ENCODE results near the gene SLF2.
"Not testable (repeated sequence)": the region's sequence is repeated elsewhere in the genome, so short reads cannot be mapped to it uniquely, and the experiment has no call there.

Gene SLF2

GRCh38 chr10:100970076-100970913, 57.5 kb downstream of the SLF2 start:
- peak in 22 of 42 donors; percentile 21 to 67 (median 42) for DNase-seq
- intact Hi-C loops (cut with DNase I) = no loop called here

DNA sequence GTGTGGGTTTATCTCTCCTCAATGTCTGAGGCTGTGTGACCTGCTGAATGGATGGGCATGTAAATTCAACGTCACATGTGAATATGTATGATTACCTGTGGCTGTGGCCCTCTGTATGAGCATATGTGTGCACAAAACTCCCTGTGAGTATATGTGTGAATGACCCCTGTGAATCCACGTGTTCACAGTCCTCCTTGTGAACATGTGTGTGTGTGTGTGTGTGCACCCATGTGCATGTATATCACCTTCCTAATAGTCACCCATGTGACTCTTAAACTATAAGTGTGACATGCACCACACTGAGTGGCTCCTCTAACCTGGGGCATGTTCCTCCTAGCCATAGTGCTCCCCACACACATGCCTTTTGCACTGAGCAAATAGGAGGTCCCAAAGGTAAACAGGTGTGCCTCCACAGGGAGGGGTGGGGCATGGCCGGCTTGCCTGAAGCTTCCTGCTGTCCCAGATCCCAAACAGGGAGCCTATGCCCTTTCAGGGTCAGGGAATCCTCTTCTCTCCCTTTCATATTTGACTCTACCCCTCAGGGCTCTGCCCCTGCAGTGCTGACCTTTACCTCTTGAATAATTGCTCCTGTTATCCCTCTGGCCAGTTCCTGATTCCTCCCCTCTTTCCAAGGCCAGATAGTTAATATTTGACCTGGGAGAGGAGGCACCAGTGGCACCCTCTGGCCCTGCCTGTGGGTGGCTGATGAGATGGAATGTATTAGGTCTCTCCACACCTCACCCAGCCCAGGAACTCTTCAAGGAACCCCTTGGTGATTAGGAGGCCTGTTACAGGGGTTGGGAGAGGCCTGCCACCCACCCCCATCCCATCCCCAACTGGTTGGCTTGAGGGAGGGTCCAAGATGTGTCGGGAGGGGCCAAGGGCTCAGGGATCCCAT, 58.4 kb downstream of the SLF2 start:
- intact Hi-C loops (cut with DNase I) = no loop called here
- DNase-seq = peak in 1 of 42 donors; percentile 5

DNA sequence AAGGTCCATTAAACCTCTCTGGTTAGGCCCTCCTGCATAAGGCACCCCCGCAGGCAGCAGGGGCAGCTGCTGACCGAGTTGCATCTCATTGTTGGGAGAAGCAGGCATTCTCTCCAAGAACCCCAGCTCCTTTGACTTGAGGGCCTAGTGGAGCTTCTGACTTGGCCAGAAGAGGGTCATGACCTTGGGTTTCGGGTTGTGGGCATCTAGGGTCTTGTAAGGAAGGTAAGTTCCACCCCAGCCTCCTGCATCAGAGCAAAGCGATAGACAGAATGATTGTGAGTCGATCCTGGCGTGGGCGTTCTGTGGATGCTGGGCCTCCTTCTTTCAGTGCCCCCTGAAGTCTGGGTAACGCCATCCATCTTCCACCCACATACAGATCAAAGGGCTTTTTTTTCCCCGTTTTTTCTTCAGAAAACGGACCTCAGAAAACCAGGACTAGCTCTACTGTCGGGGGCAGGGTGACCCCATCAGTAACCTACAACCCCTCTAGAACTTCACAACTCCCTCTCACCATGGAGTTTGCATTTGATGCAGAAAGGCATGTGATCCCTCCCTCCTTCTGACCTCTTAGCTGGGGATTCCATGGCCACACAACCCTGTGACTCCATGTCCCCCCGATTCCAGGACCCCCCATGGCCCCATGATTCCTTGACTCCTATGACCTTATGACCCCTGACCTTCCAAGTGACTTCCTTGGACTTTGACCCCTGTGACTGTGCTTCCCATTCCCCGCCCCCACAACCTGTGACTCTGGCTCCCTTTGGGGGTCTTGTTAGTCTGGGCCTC, 59.5 kb downstream of the SLF2 start:
- intact Hi-C loops (cut with DNase I) = no loop called here
- peak in 1 of 42 donors; percentile 7 for DNase-seq

- DNase-seq = peak in 3 of 42 donors; percentile 6 to 27 (median 8)
- intact Hi-C loops (cut with DNase I) = no loop called here
Observed at GRCh38 chr10:100972904-100973535, 60.3 kb downstream of the SLF2 start.

DNA sequence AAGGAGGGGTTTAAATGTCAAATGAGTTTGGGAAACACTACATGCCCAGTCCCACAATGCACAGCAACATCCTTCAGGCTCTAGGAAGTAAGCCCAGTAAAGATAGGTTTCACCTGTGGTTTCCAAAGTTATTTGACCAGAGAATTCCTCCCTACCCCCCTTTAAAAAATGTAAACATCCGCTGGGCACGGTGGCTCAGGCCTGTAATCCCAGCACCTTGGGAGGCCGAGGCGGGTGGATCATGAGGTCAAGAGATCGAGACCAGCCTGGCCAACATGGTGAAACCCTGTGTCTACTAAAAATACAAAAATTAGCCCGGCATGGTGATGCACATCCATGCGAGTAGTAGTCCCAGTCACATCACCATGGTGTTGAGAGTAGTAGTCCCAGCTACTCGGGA, 62.6 kb downstream of the SLF2 start:
- intact Hi-C loops (cut with DNase I) = not testable (repeated sequence)
- peak in 1 of 42 donors; percentile 3 for DNase-seq

GRCh38 chr10:100976906-100977305, 64.1 kb downstream of the SLF2 start:
- intact Hi-C loops (cut with DNase I) = no loop called here
- peak in 3 of 42 donors; percentile 0 to 9 (median 5) for DNase-seq

GRCh38 chr10:100977436-100977835, 64.7 kb downstream of the SLF2 start:
- intact Hi-C loops (cut with DNase I) = no loop called here

DNA sequence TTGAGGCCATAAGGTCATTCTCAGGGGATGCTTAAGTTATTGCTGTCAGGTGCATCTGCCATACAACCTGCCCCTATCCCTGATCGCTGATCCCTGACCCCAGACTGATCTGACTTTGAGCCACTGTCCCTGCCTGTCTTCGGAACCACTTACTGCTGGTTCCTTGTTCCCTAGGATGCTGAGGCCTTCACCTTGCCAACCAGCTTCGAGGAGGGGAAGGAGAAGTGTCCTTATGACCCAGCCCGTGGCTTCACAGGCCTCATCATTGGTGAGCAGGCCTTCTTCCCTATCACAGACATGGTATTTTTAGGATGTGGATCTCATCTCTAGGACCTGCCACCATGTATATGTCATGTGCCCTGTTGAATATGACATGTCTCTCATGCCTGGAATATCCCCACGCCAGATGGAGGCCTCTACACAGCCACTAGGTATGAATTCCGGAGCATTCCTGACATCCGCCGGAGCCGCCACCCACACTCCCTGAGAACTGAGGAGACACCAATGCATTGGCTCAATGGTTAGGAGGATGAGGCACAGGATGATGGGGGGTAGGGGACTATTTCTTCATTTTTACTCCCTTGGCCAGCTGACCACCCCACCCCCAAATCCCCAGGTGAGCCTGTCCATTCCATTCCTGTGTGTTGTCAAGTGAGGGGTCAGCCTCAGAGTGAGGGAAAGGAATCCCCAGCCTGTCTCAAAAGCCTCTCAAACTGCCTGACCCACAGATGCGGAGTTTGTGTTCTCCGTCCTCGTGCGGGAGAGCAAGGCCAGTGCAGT, 65.5 kb downstream of the SLF2 start:
- peak in 7 of 42 donors; percentile 6 to 22 (median 10) for DNase-seq
- intact Hi-C loops (cut with DNase I) = no loop called here

More at GRCh38 chr10:100977436-100977835, 64.7 kb downstream of the SLF2 start:
- peak in 7 of 42 donors; percentile 3 to 23 (median 6) for DNase-seq

DNA sequence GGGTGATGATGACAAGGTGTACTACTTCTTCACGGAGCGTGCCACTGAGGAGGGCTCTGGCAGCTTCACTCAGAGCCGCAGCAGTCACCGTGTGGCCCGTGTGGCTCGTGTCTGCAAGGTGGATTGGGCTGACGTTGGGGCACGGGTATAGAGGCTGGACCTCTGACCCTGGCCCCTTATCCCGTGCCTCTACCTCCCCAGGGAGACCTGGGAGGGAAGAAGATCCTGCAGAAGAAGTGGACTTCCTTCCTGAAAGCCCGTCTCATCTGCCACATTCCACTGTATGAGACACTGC, 66.1 kb downstream of the SLF2 start:
- peak in 7 of 42 donors; percentile 2 to 26 (median 6) for DNase-seq
- intact Hi-C loops (cut with DNase I) = no loop called here

DNA sequence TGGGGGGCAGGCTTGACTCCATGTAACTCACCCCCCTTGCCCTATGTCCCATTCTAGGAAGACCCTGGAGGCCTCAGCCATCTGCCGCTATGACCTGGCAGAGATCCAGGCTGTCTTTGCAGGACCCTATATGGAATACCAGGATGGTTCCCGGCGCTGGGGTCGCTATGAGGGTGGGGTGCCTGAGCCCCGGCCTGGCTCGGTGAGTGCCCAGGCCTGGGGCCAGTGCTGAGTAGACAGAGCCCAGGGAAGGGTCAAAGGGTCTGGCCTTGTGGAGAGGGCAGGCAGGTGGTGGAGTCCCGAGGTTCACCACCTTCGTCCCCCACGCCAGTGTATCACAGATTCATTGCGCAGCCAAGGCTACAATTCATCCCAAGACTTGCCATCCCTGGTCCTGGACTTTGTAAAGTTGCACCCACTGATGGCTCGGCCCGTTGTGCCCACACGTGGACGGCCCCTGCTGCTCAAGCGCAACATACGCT, 67.1 kb downstream of the SLF2 start:
- intact Hi-C loops (cut with DNase I) = no loop called here
- DNase-seq = peak in 8 of 42 donors; percentile 1 to 26 (median 18)

- intact Hi-C loops (cut with DNase I) = no loop called here
- DNase-seq = peak in 3 of 42 donors; percentile 3 to 4 (median 4)
Observed at GRCh38 chr10:100980311-100980710, 67.5 kb downstream of the SLF2 start.

DNA sequence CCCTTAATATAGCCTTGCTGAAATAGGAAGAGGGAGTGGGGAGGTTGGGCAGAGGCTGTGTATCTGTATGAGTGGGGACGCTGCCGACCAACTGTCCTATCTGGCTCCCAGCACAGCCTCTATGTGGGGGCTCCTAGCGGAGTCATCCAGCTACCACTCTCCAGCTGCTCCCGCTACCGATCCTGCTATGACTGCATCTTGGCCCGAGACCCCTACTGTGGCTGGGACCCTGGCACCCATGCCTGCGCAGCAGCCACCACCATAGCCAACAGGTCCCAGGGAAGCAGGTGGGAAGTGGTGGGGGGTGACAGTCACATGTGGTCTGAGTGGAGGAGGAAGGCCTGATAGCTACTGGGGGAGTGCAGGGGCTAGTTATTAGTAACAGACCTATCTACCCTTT, 67.9 kb downstream of the SLF2 start:
- peak in 8 of 42 donors; percentile 2 to 25 (median 6) for DNase-seq
- intact Hi-C loops (cut with DNase I) = no loop called here

GRCh38 chr10:100981178-100981772, 68.5 kb downstream of the SLF2 start:
- no peak for DNase-seq
- intact Hi-C loops (cut with DNase I) = no loop called here

DNA sequence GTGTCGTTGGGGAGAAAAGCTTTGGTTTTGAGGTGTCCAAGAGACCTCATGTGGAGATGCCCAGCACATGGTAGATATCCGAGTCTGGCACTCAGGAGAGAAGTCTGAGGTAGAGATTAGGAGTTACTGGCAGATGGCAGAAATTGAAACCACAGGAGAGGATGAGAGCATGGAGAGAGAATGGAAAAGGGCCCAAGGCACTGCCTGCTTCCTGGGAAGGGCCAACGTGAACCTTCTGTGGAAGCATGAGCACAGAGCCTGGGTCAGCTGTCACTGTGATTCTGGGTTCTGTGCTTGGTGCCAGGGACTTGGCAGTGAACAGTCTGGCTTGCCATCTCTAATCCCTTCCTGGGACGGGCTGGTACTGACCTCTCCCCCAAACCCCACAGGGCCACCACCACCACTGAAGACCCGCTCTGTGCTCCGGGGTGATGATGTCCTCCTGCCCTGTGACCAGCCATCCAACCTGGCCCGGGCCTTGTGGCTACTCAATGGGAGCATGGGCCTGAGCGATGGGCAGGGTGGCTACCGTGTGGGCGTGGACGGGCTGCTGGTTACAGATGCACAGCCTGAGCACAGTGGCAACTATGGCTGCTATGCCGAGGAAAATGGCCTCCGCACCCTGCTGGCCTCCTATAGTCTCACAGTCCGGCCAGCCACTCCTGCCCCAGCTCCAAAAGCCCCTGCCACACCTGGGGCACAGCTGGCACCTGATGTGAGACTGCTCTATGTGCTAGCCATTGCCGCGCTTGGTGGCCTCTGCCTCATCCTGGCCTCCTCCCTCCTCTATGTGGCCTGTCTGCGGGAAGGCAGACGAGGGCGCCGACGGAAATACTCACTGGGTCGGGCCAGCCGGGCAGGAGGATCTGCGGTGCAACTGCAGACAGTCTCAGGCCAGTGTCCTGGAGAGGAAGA, 70.4 kb downstream of the SLF2 start:
- intact Hi-C loops (cut with DNase I) = no loop called here
- peak in 9 of 42 donors; percentile 7 to 40 (median 15) for DNase-seq

DNA sequence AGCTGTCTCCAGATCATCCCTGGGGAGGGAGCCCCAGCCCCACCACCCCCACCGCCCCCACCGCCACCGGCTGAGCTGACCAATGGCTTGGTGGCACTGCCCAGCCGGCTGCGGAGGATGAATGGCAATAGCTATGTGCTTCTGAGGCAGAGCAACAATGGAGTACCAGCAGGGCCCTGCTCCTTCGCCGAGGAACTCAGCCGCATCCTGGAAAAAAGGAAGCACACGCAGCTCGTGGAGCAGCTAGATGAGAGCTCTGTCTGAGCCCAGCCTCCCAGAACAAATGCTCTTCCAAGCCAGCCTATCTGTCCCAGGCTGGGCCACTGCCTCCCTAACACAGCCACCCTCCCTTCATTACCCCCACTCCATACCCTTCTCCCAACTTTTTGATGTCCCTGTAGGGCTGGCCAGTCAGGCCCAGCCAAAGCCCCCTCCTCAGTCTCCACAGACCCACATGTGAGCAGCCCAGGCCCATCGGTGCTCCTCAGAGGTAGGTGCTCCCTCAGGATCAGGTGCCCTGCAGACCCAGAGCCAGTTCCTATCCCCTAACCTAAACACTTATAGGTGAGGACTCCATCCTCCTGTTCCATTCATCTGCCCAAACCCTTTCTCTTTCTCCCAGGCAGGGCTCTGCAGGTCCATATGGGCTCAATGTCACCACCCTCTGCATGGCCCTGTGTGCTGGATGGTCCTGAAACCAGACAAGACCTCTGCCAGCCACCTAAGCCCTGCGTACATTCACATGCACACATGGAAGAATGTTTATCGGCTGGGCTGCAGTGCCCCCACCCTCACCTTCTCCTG, 71.3 kb downstream of the SLF2 start:
- peak in 8 of 42 donors; percentile 3 to 38 (median 8) for DNase-seq

More for the DNA sequence above, 71.3 kb downstream of the SLF2 start:
- intact Hi-C loops (cut with DNase I) = no loop called here

Measured in head of caudate nucleus (tissue), 42 donors.